HepG2 (cell line): ENCODE results near the gene CDH23. TPM values are rescaled to one million over a fixed set of nuclear protein-coding genes. Genes with fewer than 3 reads are reported as not detected.

Experiments used
- ATAC-seq: fragments of 200-7000 bp; cut with Tn5 transposase; 3 replicates; pipeline ENCODE4 v1.9.1; 2020; ENCODE audit warnings: mild to moderate bottlenecking, moderate library complexity
- BruUV-seq: library from RNA; stranded (reverse); fragments of 400-500 nt; replicated peaks from 2 replicates; lab custom pipeline; 2021; lab: Mats Ljungman, UMichigan
- CTCF ChIA-PET: fragments of 300-600 bp; formaldehyde crosslinking; extraction: SDS; loops from one replicate; lab custom pipeline; 2021; ENCODE audit warnings: low total read pairs, inconsistent platforms, low intra/inter-chr PET ratio; lab: Yijun Ruan, JAX
- POLR2A ChIA-PET: fragments of 350-600 bp; sonication (Branson Sonifier 250); formaldehyde crosslinking; loops from one replicate; lab custom pipeline; 2020; ENCODE audit warnings: antibody characterized with exemption, inconsistent platforms; lab: Yijun Ruan, JAX
- DNase-seq: peaks from one replicate; pipeline ENCODE4 v3.0.0-alpha.2; 2015; ENCODE audit warnings: low spot score
- FAIRE-seq: peaks from 3 replicates; lab custom pipeline; 2011; peaks lifted over from hg19 to GRCh38; lab: Jason Lieb, UNC
- H2AFZ ChIP-seq: one replicate; pipeline ENCODE4 v1.6.1; 2011; ENCODE audit warnings: low read length, inconsistent platforms
- H3K27ac ChIP-seq: fragments of 300-600 bp; 3 replicates; pipeline ENCODE4 v1.8.0; 2011; ENCODE audit warnings: mixed run types, mild to moderate bottlenecking, mixed read lengths, low read length, inconsistent platforms; ENCODE audit not compliant: insufficient read depth; ENCODE audit errors: extremely low read length
- H3K27me3 ChIP-seq, 2 experiments: fragments of 200-600 bp in 1 of 2; 2 replicates in 1 of 2; 3 replicates in 1 of 2; pipeline versions ENCODE4 v1.6.0 to v1.8.0; 2011; ENCODE audit warnings: low read length in 2 of 2, mild to moderate bottlenecking in 2 of 2, moderate library complexity in 2 of 2, inconsistent platforms in 1 of 2; ENCODE audit not compliant: insufficient read depth in 2 of 2, control insufficient read depth in 1 of 2
- H3K36me3 ChIP-seq, 2 experiments: fragments of 200-600 bp in 1 of 2; replicated peaks in 1 of 2; 2 replicates in 1 of 2; 3 replicates in 1 of 2; pipeline versions ENCODE4 v1.5.1 to v1.8.0; 2011; ENCODE audit warnings: low read length in 2 of 2, inconsistent platforms in 1 of 2; ENCODE audit not compliant: insufficient read depth in 2 of 2, control insufficient read depth in 1 of 2
- H3K4me1 ChIP-seq: 2 replicates; pipeline ENCODE4 v1.5.1; 2012; ENCODE audit warnings: low read length, inconsistent platforms; ENCODE audit not compliant: insufficient read depth
- H3K4me2 ChIP-seq: 2 replicates; pipeline ENCODE4 v1.6.0; 2011; ENCODE audit warnings: low read depth, low read length, inconsistent platforms
- H3K4me3 ChIP-seq, 3 experiments: fragments of 200-600 bp in 1 of 3; sonication (generic), shearing (Covaris generic) in 1 of 3; replicated peaks in 1 of 3; 2 replicates each; pipeline ENCODE4 v1.5.1; 2011 to 2016; ENCODE audit warnings: low read length in 3 of 3, inconsistent platforms in 2 of 3, low read depth in 2 of 3, mild to moderate bottlenecking in 2 of 3, control low read depth in 1 of 3, mixed read lengths in 1 of 3; ENCODE audit not compliant: insufficient read depth in 1 of 3
- H3K79me2 ChIP-seq: one replicate; pipeline ENCODE4 v1.6.1; 2011; ENCODE audit warnings: low read length, inconsistent platforms; ENCODE audit not compliant: insufficient read depth
- H3K9ac ChIP-seq: 2 replicates; pipeline ENCODE4 v1.6.0; 2011; ENCODE audit warnings: mild to moderate bottlenecking, low read depth, low read length, inconsistent platforms; ENCODE audit not compliant: insufficient read depth
- H3K9me3 ChIP-seq: 2 replicates; pipeline ENCODE4 v1.5.1; 2012; ENCODE audit warnings: mild to moderate bottlenecking, low read length
- H4K20me1 ChIP-seq: 2 replicates; pipeline ENCODE4 v1.6.0; 2011; ENCODE audit warnings: inconsistent platforms, mild to moderate bottlenecking, low read length, moderate library complexity; ENCODE audit not compliant: insufficient read depth
- CHD2 ChIP-seq: IDR thresholded peaks from 2 replicates; pipeline ENCODE4 v1.6.1; 2011; ENCODE audit warnings: low read depth, low read length, improper control_type of control experiment
- FOXK2 ChIP-seq: fragments of 450-650 bp; IDR thresholded peaks from 2 replicates; pipeline ENCODE4 v1.6.1; 2016
- FOXP1 ChIP-seq, 2 experiments: fragments of 450-650 bp in 1 of 2; IDR thresholded peaks; 2 replicates each; pipeline ENCODE4 v1.6.1; 2017 to 2018; ENCODE audit warnings: antibody characterized with exemption in 1 of 2
- HIVEP1 ChIP-seq: sonication (generic); formaldehyde crosslinking; IDR thresholded peaks from 2 replicates; pipeline ENCODE4 v1.4.0; 2020; ENCODE audit warnings: mild to moderate bottlenecking, missing genetic modification reagents
- HNF4A ChIP-seq: sonication (generic); formaldehyde crosslinking; IDR thresholded peaks from 2 replicates; pipeline ENCODE4 v1.4.0; 2020; ENCODE audit warnings: missing genetic modification reagents
- IKZF4 ChIP-seq: sonication (generic); formaldehyde crosslinking; IDR thresholded peaks from 2 replicates; pipeline ENCODE4 v1.5.1; 2020; ENCODE audit warnings: borderline replicate concordance, mild to moderate bottlenecking, low read depth, missing genetic modification reagents; ENCODE audit errors: not compliant biosample characterization
- KDM2A ChIP-seq: sonication (generic); formaldehyde crosslinking; IDR thresholded peaks from 2 replicates; pipeline ENCODE4 v1.4.0; 2020; ENCODE audit warnings: low read depth, missing genetic modification reagents, borderline replicate concordance
- PHF20 ChIP-seq: sonication (generic); formaldehyde crosslinking; IDR thresholded peaks from 2 replicates; pipeline ENCODE4 v1.5.0; 2020; ENCODE audit warnings: mild to moderate bottlenecking, missing genetic modification reagents
- POGZ ChIP-seq: sonication (generic); formaldehyde crosslinking; IDR thresholded peaks from 2 replicates; pipeline ENCODE4 v1.4.0; 2020; ENCODE audit warnings: mild to moderate bottlenecking, missing genetic modification reagents
- POLR2A ChIP-seq, 2 experiments: IDR thresholded peaks; 2 replicates each; pipeline ENCODE4 v1.6.1; 2011; ENCODE audit warnings: low read depth in 2 of 2, low read length in 2 of 2, mild to moderate bottlenecking in 1 of 2, moderate library complexity in 1 of 2; ENCODE audit not compliant: insufficient read depth in 1 of 2
- SP5 ChIP-seq: IDR thresholded peaks from 2 replicates; pipeline ENCODE4 v1.6.1; 2016; ENCODE audit warnings: low read depth, borderline replicate concordance
- SPEN ChIP-seq: sonication (generic); formaldehyde crosslinking; IDR thresholded peaks from 2 replicates; pipeline ENCODE4 v1.5.1; 2020; ENCODE audit warnings: low read depth, mild to moderate bottlenecking, missing genetic modification reagents
- TERF1 ChIP-seq: sonication (generic); formaldehyde crosslinking; IDR thresholded peaks from 2 replicates; pipeline ENCODE4 v1.8.0; 2022; ENCODE audit warnings: mild to moderate bottlenecking, missing genetic modification reagents, moderate library complexity
- TOE1 ChIP-seq: sonication (generic); formaldehyde crosslinking; IDR thresholded peaks from 2 replicates; pipeline ENCODE4 v1.4.0; 2020; ENCODE audit warnings: mild to moderate bottlenecking, missing genetic modification reagents
- ZFP41 ChIP-seq: sonication (generic); formaldehyde crosslinking; IDR thresholded peaks from 2 replicates; pipeline ENCODE4 v1.4.0; 2020; ENCODE audit warnings: mild to moderate bottlenecking, missing genetic modification reagents, borderline replicate concordance
- ZNF142 ChIP-seq: sonication (generic); formaldehyde crosslinking; IDR thresholded peaks from 2 replicates; pipeline ENCODE4 v1.4.0; 2020; ENCODE audit warnings: missing genetic modification reagents
- ZNF382 ChIP-seq: sonication (generic); formaldehyde crosslinking; IDR thresholded peaks from 2 replicates; pipeline ENCODE4 v1.5.0; 2020; ENCODE audit warnings: missing genetic modification reagents, mild to moderate bottlenecking, borderline replicate concordance
- ZNF44 ChIP-seq: sonication (generic); formaldehyde crosslinking; IDR thresholded peaks from 2 replicates; pipeline ENCODE4 v1.5.1; 2020; ENCODE audit warnings: mild to moderate bottlenecking, missing genetic modification reagents
- WGBS: methylation state at CpG from one replicate; pipeline ENCODE4 v1.1.6; 2017; ENCODE audit warnings: low lambda C conversion rate; 5-methylcytosine and 5-hydroxymethylcytosine counted together
- in situ Hi-C: cut with HindIII; loops from 2 replicates; pipeline ENCODE4 v1.10.0; 2017; ENCODE audit warnings: low pct_unique_long_range_greater_than_20kb; ENCODE audit not compliant: extremely low pct_ligation_motif_present
- intact Hi-C: fragments of 100-400 bp; cut with micrococcal nuclease; formaldehyde crosslinking; loops from one replicate; pipeline ENCODE4 v1.10.0; 2022; ENCODE audit not compliant: unreplicated experiment
- polyA plus RNA-seq, 8 experiments: library from polyadenylated mRNA; depleted of rRNA in 3 of 8; stranded (reverse) in 7 of 8; unstranded in 1 of 8; fragments of >200 nt; fragmentation: Illumina TruSeq in 4 of 8; extraction: Trizol in 4 of 8; gene quantifications; 2 replicates each; pipeline versions ENCODE4 v1.2.1 to v1.2.3, GENCODE V29; 2011 to 2016; ENCODE audit warnings: low read depth in 4 of 8, missing spikeins in 1 of 8, mixed read lengths in 1 of 8; ENCODE audit not compliant: insufficient read depth in 1 of 8
- total RNA-seq, 5 experiments: library from RNA; depleted of rRNA; stranded (reverse); fragments of >200 nt; fragmentation: Illumina TruSeq; extraction: Trizol; gene quantifications; 2 replicates each; pipeline ENCODE4 v1.2.3, GENCODE V29; 2016; ENCODE audit warnings: low read depth in 1 of 5

CDH23 gene
- total and polyA plus RNA-seq, 2 of the 13 experiments (the other 11 are each of a cell fraction or from before 2014, with no cell fraction given), result 0.13 TPM; not detected in 1

- POLR2A ChIA-PET, result no interaction called here
- ATAC-seq, result no peak
- no peak overlapping the region for H3K9ac ChIP-seq
- intact Hi-C loops (no loop called here), in situ Hi-C loops (no loop called here)
- H3K79me2 ChIP-seq, result no peaks in the 10 kb centered on the region
- H3K36me3 ChIP-seq, result no peaks in the 10 kb centered on the region
- H3K4me1 ChIP-seq, result no peaks in the 10 kb centered on the region
- H2AFZ ChIP-seq, result no peak overlapping the region
- no peak for FAIRE-seq
- TF ChIP-seq SP5 (CRISPR knock-in tag) (no peak), SPEN (CRISPR knock-in tag) (no peak), POGZ (CRISPR knock-in tag) (no peak), IKZF4 (CRISPR knock-in tag) (no peak), ZNF142 (CRISPR knock-in tag) (no peak), TOE1 (CRISPR knock-in tag) (no peak), HIVEP1 (no peak), POLR2A (IDR thresholded peaks at IDR 0.05; ENCODE audit: insufficient read depth in 1 of 2, low read depth in 2 of 2, low read length in 2 of 2) (no peak), FOXP1 (IDR thresholded peaks at IDR 0.05) (no peak), FOXP1 (CRISPR knock-in tag; IDR thresholded peaks at IDR 0.05) (no peak), FOXK2 (no peak), ZNF382 (CRISPR knock-in tag) (no peak), TERF1 (CRISPR knock-in tag) (no peak), ZNF44 (CRISPR knock-in tag) (no peak), ZFP41 (CRISPR knock-in tag) (no peak), PHF20 (no peak), CHD2 (no peak), KDM2A (no peak), HNF4A (CRISPR knock-in tag) (no peak)
- TF ChIP-seq, all 625 proteins: peak for 0
- no peak overlapping the region for H3K4me3 ChIP-seq
- H3K9me3 ChIP-seq, result no peaks in the 10 kb centered on the region
- no peak overlapping the region for H3K4me2 ChIP-seq
- H4K20me1 ChIP-seq, result no peaks in the 10 kb centered on the region
- H3K27me3 ChIP-seq, result peaks cover 1 to 57% of the 10 kb centered on the region in 2 experiments; a peak in 4 of 5 replicates
- CTCF ChIA-PET, result no interaction called here
- WGBS, result 10% methylated on average over 7 of the region's 7 CpGs
- no peak for DNase-seq
- H3K27ac ChIP-seq, result no peak overlapping the region
- no TSS peak for BruUV-seq
Observed at GRCh38 chr10:71537681-71538080, 141.0 kb downstream of the CDH23 start.
